ENCODE results near the gene PHF23.

The PHF23 gene

GRCh38 chr17:7237761-7238419 lies 1.4 kb downstream of the PHF23 start:
- DNase-seq (ENCODE audit: low read depth) = peak; percentile 81

DNA sequence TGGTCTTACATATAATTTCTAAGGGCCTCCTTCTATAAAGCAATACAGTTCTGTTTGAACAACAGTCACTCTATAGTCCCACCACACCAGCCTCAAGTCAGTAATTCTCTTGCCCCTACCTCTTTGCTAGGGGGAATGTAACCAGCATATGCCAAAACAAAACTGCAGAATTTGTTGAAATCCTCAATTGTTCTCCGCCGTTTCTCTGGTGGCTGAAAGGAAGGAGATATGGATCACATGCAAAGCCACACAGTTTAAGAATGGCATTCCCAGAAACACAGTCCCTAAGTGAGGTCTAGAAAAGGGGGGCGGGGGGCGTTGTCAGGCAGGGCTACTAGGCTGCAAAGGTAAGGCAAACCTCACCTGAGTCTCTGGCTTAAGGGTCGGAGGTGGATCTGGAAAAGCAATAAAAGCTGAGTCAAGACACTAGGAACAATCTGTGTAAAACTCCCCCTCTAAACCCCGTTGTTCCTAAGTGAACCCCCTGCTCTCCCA lies 1.9 kb downstream of the PHF23 start:
- DNase-seq (ENCODE audit: low read depth) = no peak

DNA sequence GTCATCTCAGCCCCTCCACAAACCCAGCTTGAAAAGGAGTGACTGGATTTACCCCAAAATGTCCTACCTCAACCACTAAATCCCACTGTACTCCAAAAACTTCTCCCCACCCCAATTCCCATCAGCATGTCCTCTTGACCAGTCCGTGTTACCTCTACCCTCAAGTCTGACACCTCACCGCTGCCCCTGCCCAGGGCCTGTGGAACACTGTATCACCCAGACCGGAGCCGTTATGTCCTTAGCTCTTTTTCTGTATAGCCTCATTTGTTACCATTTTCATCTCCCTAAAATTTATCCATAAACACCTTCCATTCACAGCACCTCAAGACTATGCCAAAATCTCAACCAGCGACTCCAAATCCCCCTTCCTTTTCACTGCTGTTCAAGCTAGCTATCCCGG lies 2.4 kb downstream of the PHF23 start:
- DNase-seq (ENCODE audit: low read depth) = no peak

DNA sequence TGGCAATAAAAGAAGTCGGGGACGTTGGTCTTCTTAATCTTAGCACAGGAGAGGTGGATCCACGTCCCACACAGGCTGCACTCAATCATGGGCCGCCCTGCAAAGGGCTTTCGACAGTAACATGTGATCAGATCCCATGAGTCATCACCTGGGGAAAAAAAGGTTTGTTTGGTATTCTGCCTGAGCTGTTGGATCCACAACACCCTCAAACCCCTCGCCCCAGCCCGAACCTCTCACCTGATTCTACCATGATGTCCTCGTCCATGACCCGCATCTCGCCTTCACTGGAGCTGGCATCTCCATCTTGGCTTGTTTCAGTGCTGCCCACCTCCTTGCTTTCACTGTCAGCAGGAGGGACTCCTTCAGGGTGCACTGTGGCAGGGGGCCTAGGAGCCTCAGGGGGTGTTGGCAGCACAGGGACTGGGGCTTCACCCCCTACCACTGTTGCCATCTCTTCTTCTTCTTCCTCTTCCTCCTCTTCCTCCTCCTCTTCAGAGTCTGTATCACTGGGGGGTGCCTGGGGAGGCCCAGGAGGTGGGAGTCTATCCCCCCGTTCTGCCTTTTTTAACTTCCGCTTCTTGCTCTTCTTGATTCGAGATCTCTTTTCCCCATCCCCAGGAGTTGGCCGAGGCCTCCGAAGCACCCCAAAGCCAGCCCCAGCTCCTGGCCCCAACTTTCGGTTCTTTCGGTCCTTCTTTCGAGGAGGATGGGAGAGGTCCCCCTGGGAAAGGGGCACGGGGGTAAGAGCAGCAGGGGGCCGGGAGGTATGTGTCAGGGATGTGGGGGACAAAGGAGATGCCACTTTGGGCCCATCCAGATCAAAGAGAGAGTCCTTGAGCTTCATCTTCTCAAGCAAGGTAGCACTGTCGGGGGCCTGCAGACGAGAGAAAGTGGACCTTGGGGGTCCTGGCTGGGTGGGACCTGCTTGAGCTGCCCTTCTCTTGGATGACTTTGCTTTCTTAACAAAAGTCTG lies 3.3 kb downstream of the PHF23 start:
- DNase-seq (ENCODE audit: low read depth) = no peak

DNA sequence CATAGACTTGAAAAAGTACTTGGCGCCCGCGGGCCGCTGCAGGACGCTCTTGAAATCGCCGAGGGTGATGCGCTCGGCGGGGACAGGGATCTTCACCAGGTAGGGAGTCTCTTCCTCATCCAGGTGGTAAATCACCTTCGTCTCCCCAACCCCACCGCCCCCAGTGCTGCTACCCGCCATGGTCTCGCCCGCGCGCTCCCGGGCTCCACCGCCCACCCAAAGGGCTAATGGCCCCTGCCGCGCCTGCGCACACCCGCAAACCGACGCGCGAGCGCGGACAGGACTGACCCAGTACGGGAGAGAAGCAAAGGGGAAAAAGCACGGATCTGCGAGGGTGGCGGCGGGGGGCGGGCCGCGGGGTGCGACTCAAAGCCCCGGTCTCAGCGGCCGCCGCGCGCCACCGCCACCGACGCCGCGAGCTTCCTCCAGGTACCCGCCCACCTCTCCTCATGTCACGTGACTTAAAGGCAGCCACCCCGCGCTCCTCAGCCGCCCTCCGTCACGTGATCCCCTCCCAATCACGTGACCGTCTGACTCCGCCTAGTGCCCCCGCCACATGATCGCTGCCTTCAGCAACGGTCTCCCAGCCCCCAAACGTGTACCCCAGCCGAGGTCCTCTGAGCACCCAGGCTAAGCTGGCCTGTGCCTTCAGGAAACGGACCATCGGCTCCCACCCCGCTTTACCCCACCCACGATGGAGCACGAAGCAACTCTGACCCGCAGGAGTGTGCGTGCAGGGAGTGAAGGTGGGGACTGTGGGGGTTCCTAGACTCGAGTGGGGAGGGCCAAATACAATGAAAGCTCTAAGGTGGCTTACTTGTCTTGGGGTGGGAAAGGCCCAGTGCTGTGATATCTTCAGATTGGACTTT lies 4.9 kb downstream of the PHF23 start, which contains the start of gene DVL2:
TSS of gene DVL2 (minus strand) at position 435 of the 869 bp plus-strand sequence. CDS start at position 180, 255 bp downstream.
- DNase-seq (ENCODE audit: low read depth) = peak; percentile 93

GRCh38 chr17:7233701-7234082 lies 5.6 kb downstream of the PHF23 start:
- no peak for DNase-seq (ENCODE audit: low read depth)

DNA sequence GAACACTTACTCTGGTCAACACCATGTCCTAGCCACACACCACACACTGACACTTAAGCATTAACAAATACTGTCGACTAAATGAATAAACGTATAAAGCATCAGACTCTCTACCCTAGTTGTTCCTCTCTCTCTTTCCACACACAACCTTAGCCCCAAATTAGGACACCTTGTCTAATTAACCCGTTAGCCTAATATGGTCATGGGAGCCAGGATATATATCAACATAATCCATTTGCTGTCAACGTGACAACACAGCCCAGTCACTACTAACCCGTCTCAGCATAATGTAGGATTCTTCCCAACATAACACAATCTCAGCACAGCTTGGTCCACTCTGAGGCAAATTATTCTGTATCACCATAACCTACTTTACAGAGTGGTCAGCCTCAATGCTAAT lies 7.1 kb downstream of the PHF23 start:
- no peak for DNase-seq (ENCODE audit: low read depth)

DNA sequence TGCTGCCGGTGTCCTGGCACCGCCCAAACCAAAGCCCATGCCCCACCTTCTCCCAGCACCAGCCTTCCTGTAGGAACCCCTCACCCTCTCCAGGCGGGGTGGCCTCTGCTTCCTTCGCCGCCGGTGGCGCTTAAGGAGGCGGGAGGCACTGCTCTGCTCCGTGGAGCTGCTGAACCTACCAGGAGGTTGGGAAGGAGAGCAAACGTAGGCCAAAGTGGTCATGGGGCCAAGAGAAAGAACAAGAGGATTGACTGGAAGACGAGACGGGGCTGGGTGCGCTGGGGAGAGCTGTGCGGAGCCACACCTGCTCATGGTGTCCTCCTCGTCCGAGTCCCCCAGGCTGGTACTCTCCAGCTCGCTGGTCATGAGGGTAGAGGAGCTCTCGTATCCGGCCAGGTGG lies 9.8 kb downstream of the PHF23 start:
- no peak for DNase-seq (ENCODE audit: low read depth)

DNA sequence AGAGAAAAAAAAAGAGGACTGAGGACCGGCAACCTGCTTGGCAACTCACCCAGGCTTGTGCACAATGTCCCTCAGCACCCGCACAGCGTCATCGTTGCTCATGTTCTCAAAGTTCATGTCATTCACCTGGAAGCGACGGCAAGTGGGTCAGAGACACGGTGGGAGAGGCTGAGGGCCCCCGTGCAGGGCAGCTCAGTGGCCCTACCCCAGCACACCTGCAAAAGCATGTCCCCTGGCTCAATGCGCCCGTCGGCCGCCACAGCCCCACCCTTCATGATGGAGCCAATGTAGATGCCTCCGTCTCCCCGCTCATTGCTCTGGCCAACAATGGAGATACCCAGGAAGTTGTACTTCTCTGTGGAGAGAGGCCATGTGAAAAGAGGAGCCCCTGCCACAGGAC lies 10.3 kb downstream of the PHF23 start:
- DNase-seq (ENCODE audit: low read depth) = no peak

- no peak for DNase-seq (ENCODE audit: low read depth)
Measured at GRCh38 chr17:7226721-7227710, 12.2 kb downstream of the PHF23 start.

DNA sequence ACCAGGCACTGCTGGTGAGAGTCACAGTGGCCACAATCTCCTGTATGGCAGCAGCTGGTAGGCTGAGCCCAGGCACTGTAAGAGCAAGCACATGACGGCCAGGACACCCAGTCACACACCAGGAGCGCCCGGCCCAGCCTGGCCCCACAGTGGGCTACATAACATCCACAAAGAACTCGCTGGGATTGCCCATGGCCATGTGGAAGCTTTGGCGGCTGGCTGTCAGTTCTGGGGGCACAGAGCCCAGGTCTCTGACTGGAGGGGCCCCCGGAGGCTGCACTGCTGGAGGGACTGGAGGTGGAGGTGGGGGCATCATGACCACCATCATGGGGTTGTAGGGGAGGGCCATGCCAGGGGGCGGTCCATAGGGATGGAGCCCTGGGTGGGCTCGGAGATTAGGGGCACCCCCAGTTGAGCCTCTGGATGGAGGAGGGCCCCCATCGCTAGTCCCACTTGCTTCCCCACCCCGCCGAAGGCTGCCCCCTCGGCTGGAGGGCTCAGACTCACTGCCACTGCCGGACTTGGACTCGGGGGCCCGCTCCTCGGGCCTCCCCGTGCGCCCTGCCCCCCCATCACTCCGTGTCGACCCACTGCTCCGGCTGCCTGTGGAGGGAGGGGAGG lies 13.4 kb downstream of the PHF23 start:
- DNase-seq (ENCODE audit: low read depth) = no peak

- no peak for DNase-seq (ENCODE audit: low read depth)
Measured at GRCh38 chr17:7224661-7225111, 14.6 kb downstream of the PHF23 start.

- DNase-seq (ENCODE audit: low read depth) = no peak
Measured at GRCh38 chr17:7224110-7224509, 15.1 kb downstream of the PHF23 start.

- no peak for DNase-seq (ENCODE audit: low read depth)
Measured at GRCh38 chr17:7223375-7223774, 15.9 kb downstream of the PHF23 start.

- DNase-seq (ENCODE audit: low read depth) = no peak
Measured at GRCh38 chr17:7222972-7223292, 16.3 kb downstream of the PHF23 start.

DNA sequence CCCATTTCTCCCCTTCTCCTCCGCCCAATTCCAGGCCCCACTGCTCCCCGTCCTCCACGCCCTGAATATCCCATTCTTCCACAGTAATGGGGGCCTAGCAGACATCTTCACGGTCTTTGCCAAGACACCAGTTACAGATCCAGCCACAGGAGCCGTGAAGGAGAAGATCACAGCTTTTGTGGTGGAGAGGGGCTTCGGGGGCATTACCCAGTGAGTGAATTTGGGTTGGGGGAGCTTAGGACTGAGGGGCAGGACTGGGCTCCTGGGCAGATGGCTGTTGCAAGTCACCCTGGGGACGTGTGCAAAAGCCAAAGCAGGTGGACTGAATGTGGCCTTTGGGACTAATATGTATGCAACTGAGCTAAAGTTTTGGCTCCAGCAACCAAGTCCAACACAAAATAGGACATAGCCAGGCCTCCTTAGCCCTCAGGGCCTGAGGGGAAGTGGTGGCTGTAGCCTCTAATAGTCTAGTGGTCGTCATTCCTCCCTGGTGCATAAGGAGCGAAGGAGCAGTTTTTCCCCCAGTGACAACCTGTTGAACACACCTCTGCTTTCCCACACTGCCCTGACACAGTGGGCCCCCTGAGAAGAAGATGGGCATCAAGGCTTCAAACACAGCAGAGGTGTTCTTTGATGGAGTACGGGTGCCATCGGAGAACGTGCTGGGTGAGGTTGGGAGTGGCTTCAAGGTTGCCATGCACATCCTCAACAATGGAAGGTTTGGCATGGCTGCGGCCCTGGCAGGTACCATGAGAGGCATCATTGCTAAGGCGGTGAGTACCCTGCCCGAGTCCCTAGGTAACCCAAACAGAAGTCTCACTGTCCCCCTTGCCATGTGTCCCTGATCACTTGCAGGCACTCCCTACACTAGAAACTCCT lies 16.9 kb downstream of the PHF23 start:
- no peak for DNase-seq (ENCODE audit: low read depth)

DNA sequence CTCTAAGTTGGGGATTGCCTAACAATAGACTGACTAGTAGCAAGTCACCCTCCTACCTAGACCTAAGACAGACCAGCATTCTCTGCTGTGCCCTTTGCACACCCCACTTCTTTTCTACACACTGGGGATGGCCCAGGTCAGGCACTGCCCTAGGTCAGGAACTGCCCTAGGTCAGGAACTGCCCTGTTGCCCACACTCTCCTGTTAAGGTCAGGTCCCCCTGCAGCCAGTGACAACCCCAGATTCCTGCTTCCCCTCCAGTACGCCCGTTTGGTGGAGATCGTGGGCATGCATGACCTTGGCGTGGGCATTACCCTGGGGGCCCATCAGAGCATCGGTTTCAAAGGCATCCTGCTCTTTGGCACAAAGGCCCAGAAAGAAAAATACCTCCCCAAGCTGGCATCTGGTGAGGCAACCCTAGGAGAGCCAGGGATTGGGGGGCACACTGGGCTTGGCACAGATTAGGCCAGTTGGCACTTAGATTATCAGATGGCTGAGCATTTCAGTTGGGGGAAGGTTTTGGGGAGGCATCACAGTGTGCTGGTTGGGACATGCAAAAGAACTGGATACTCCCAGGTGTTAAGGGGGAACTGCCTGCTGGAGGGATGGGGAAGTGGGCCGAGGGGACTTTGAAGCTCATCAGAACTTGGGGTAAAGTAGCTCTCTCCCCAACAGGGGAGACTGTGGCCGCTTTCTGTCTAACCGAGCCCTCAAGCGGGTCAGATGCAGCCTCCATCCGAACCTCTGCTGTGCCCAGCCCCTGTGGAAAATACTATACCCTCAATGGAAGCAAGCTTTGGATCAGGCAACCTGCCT lies 17.8 kb downstream of the PHF23 start:
- no peak for DNase-seq (ENCODE audit: low read depth)

GRCh38 chr17:7220593-7221277 lies 18.5 kb downstream of the PHF23 start:
- DNase-seq (ENCODE audit: low read depth) = peak; percentile 43

Measured in stimulated activated CD8-positive, alpha-beta memory T cell treated with anti-CD3 and anti-CD28 coated beads, Interleukin-4, amount 100 ng/mL, for 24 hours (primary cell).